Measurements from ENCODE around the gene MT1H.

- TF ChIP-seq, protein P1, sequence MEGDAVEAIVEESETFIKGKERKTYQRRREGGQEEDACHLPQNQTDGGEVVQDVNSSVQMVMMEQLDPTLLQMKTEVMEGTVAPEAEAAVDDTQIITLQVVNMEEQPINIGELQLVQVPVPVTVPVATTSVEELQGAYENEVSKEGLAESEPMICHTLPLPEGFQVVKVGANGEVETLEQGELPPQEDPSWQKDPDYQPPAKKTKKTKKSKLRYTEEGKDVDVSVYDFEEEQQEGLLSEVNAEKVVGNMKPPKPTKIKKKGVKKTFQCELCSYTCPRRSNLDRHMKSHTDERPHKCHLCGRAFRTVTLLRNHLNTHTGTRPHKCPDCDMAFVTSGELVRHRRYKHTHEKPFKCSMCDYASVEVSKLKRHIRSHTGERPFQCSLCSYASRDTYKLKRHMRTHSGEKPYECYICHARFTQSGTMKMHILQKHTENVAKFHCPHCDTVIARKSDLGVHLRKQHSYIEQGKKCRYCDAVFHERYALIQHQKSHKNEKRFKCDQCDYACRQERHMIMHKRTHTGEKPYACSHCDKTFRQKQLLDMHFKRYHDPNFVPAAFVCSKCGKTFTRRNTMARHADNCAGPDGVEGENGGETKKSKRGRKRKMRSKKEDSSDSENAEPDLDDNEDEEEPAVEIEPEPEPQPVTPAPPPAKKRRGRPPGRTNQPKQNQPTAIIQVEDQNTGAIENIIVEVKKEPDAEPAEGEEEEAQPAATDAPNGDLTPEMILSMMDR (IDR thresholded peaks at IDR 0.05; ENCODE audit: low read length) = no peak
- no peak for TF ChIP-seq EZH2phosphoT487 (IDR thresholded peaks at IDR 0.05; ENCODE audit: low read length)
Measured at GRCh38 chr16:56653218-56653617, 16.4 kb upstream of the MT1H start.
